Esophagus muscularis mucosa (tissue), 4 donors: Measurements from ENCODE around the gene PIBF1. TPM values are rescaled to one million over a fixed set of nuclear protein-coding genes. Genes with fewer than 3 reads are reported as not detected.

Experiments used
- DNase-seq: peaks from one replicate; pipeline ENCODE4 v3.0.0-alpha.2; 2017; ENCODE audit errors: extremely low spot score
- H3K27ac ChIP-seq, 4 donors: fragments of 200-600 bp; sonication (generic); replicated peaks in 1 of 4; 1 replicate in 3 of 4; 2 replicates in 1 of 4; pipeline ENCODE4 v1.5.1; 2016 to 2019; ENCODE audit warnings: mild to moderate bottlenecking in 1 of 4
- H3K27me3 ChIP-seq, 4 donors: fragments of 200-600 bp; sonication (generic); one replicate each; pipeline versions ENCODE4 v1.5.1 to v1.6.0; 2016 to 2019
- H3K36me3 ChIP-seq, 4 donors: fragments of 200-600 bp; sonication (generic); one replicate each; pipeline ENCODE4 v1.5.1; 2016 to 2019
- H3K4me1 ChIP-seq, 4 donors: fragments of 200-600 bp; sonication (generic); one replicate each; pipeline ENCODE4 v1.5.1; 2016 to 2019
- H3K4me3 ChIP-seq, 4 donors: fragments of 200-600 bp; sonication (generic); 1 replicate in 2 of 4; 2 replicates in 2 of 4; pipeline ENCODE4 v1.5.1; 2016 to 2019; ENCODE audit warnings: mild to moderate bottlenecking in 4 of 4, moderate library complexity in 1 of 4
- H3K9me3 ChIP-seq, 4 donors: fragments of 200-600 bp; sonication (generic); 1 replicate in 3 of 4; 2 replicates in 1 of 4; pipeline ENCODE4 v1.5.1; 2016 to 2019
- CTCF ChIP-seq, 3 experiments: fragments of 200-600 bp in 2 of 3; fragments of 450-650 bp in 1 of 3; sonication (generic) in 2 of 3; IDR thresholded peaks; one replicate each; pipeline ENCODE4 v1.5.1; 2017 to 2019; ENCODE audit warnings: antibody characterized with exemption in 3 of 3, mild to moderate bottlenecking in 2 of 3, moderate library complexity in 1 of 3
- EP300 ChIP-seq: sonication (generic); formaldehyde crosslinking; IDR thresholded peaks from one replicate; pipeline ENCODE4 v1.6.1; 2017; ENCODE audit warnings: antibody characterized with exemption
- POLR2A ChIP-seq: fragments of 450-650 bp; IDR thresholded peaks from one replicate; pipeline ENCODE4 v1.6.1; 2017; ENCODE audit warnings: antibody characterized with exemption, moderate library complexity, mild to moderate bottlenecking, low read depth
- POLR2AphosphoS5 ChIP-seq, 2 donors: sonication (generic); formaldehyde crosslinking; IDR thresholded peaks; one replicate each; pipeline ENCODE4 v1.6.1; 2017; ENCODE audit warnings: antibody characterized with exemption in 2 of 2
- WGBS: methylation state at CpG from one replicate; pipeline ENCODE4 v1.1.5; 2018; 5-methylcytosine and 5-hydroxymethylcytosine counted together
- intact Hi-C: fragments of 100-400 bp; cut with DNase I; formaldehyde crosslinking; loops from one replicate; pipeline ENCODE4 v1.15.1; 2023
- total RNA-seq, 4 donors: library from RNA; depleted of rRNA; stranded (reverse); fragments of >200 nt; gene quantifications; one replicate each; pipeline versions ENCODE4 v1.1.0 to v1.2.1, GENCODE V29; 2016

The PIBF1 gene
- total RNA-seq, 4 donors from 2014 or later = 9.9 to 18.9 (median 13.3) TPM

DNA sequence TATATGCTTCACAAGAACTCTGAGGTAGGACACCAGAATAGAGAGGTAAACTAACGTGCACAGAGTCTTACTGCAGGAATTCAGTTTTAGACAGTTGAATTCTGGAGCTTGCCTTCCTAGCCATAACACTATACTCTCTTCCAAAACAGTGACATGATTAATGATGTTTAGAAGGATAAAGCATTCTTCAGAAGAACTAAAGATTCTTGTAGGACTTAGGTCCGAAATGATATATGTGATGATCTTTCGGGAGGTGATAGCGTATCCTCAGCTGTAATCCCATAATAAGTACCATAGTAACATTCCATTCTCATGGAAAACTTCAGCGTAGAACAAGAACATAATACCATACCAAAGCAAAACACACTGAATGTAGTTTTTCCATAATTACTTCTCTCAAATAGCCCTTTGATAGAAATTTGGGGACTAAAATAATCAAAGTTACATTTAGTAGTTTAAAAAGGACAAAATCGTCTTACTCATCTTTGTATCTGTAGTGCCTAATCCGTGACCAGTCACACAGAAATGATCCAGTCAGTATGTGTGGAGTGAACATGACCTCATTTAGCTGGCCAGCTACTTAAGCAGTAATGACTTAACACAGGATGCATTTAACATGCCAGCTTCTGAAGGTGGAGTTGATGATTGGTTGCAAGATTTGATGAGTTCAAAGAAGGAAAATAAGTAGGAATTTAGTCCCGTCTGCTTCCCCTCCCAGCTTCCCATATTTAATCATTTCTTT is 38.4 kb downstream of the PIBF1 start:
- Histone ChIP-seq H3K36me3 (peaks cover 0 to 24% (median 7%) of the 10 kb centered on the region in 4 donors), H3K4me1 (peaks cover 0 to 14% (median 10%) of the 10 kb centered on the region in 4 donors), H3K27me3 (no peaks in the 10 kb centered on the region), H3K9me3 (no peaks in the 10 kb centered on the region), H3K4me3 (no peak overlapping the region), H3K27ac (no peak overlapping the region)
- no peak for DNase-seq
- intact Hi-C loops = no loop called here
- 39% methylated on average over 8 of the region's 8 CpGs for WGBS
- TF ChIP-seq POLR2AphosphoS5 (IDR thresholded peaks at IDR 0.05) (no peak), EP300 (no peak)

DNA sequence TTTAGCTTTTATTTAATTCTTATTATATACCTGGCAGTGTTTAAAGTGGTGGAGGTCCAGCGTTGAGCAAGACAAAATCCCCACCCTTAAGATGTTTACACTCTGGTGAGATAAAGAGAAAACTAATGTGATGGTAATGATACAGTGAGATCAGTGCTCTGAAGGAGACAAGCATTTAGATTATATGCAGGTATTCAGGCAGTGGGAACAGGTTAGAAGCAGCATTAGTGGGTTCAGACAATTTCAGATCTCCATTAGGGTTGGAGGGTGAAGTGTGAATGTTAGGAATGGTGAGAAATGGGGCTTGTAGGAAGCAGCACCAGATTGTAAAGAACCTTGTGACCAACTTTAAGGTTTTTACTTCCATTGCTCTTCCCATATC is 39.0 kb downstream of the PIBF1 start:
- 39% methylated on average over 1 of the region's 1 CpG for WGBS
- H3K4me3 ChIP-seq = no peak overlapping the region
- no peak overlapping the region for H3K27ac ChIP-seq
- DNase-seq = no peak
- no peaks in the 10 kb centered on the region for H3K9me3 ChIP-seq
- TF ChIP-seq CTCF (IDR thresholded peaks at IDR 0.05) = no peak
- TF ChIP-seq POLR2AphosphoS5 (IDR thresholded peaks at IDR 0.05) = no peak
- TF ChIP-seq POLR2A = no peak
- no peak for TF ChIP-seq EP300
- peaks cover 0 to 14% (median 10%) of the 10 kb centered on the region in 4 donors for H3K4me1 ChIP-seq
- H3K36me3 ChIP-seq = peaks cover 0 to 21% (median 9%) of the 10 kb centered on the region in 4 donors
- no peaks in the 10 kb centered on the region for H3K27me3 ChIP-seq
- intact Hi-C loops = no loop called here

GRCh38 chr13:72823081-72823480 is 41.1 kb downstream of the PIBF1 start:
- Histone ChIP-seq H3K27me3 (no peaks in the 10 kb centered on the region), H3K27ac (no peak overlapping the region), H3K36me3 (peaks cover 7 to 34% (median 14%) of the 10 kb centered on the region in 4 donors), H3K9me3 (no peaks in the 10 kb centered on the region), H3K4me3 (no peak overlapping the region), H3K4me1 (peaks cover 0 to 14% (median 10%) of the 10 kb centered on the region in 4 donors)
- 93% methylated on average over 2 of the region's 2 CpGs for WGBS
- TF ChIP-seq POLR2AphosphoS5 (IDR thresholded peaks at IDR 0.05) (no peak), CTCF (IDR thresholded peaks at IDR 0.05) (no peak), POLR2A (no peak), EP300 (no peak)
- intact Hi-C loops = no loop called here
- no peak for DNase-seq

GRCh38 chr13:72823724-72824123 is 41.8 kb downstream of the PIBF1 start:
- H3K36me3 ChIP-seq = peaks cover 7 to 40% (median 17%) of the 10 kb centered on the region in 4 donors
- H3K4me1 ChIP-seq = peaks cover 0 to 14% (median 10%) of the 10 kb centered on the region in 4 donors
- intact Hi-C loops = no loop called here

GRCh38 chr13:72834601-72835000 is 52.7 kb downstream of the PIBF1 start:
- no peaks in the 10 kb centered on the region for H3K9me3 ChIP-seq
- peaks cover 3 to 37% (median 20%) of the 10 kb centered on the region in 4 donors for H3K36me3 ChIP-seq
- DNase-seq = no peak
- intact Hi-C loops = no loop called here
- TF ChIP-seq CTCF (IDR thresholded peaks at IDR 0.05) (no peak), POLR2AphosphoS5 (IDR thresholded peaks at IDR 0.05) (no peak), EP300 (no peak), POLR2A (no peak)
- H3K27me3 ChIP-seq = no peaks in the 10 kb centered on the region
- H3K4me3 ChIP-seq = no peak overlapping the region
- no peak overlapping the region for H3K27ac ChIP-seq
- WGBS = 93% methylated on average over 3 of the region's 3 CpGs
- no peaks in the 10 kb centered on the region for H3K4me1 ChIP-seq

More at GRCh38 chr13:72823724-72824123, 41.8 kb downstream of the PIBF1 start:
- Histone ChIP-seq H3K27ac (no peak overlapping the region), H3K27me3 (no peaks in the 10 kb centered on the region), H3K4me3 (no peak overlapping the region), H3K9me3 (no peaks in the 10 kb centered on the region)
- no peak for DNase-seq
- no peak for TF ChIP-seq EP300
- 94% methylated on average over 3 of the region's 3 CpGs for WGBS
